Embryonic facial prominence (tissue), 1 donor: ENCODE results near the gene DNASE1L1.

ENCODE experiments used
- DNase-seq: peaks from one replicate; pipeline ENCODE4 v3.0.0-alpha.2; 2016; ENCODE audit errors: extremely low spot score

DNASE1L1 gene

DNA sequence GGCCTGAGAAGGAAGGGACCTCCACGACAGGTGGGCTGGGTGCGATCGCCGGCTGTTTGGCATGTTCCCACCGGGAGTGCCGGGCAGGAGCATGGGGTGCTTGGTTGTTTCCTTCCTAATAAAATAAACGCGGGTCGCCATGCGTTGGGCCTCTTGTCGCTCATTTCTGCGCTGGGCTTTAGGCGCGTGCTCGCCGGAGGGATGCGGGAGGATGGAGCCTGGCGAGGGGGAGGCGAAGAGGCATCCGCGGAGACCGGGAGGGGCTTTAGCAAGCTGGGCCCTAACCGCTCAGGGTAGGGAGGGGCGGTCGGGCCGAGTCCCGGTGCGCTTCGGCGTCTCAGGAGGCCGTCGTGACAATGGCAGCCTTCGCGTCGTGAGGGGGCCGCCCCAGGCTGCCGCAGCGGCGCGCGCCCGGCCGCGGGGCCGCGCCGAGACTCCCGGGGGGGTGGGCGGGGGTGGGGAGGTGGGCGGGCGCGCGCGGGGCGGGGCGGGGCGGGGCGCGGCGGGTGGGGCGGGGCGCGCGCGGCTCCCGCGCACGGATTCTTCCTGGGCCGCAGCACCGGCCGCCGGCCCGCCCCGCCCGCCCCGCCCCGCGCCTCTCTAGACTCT lies 27.4 kb upstream of the DNASE1L1 start:
- no peak for DNase-seq

DNA sequence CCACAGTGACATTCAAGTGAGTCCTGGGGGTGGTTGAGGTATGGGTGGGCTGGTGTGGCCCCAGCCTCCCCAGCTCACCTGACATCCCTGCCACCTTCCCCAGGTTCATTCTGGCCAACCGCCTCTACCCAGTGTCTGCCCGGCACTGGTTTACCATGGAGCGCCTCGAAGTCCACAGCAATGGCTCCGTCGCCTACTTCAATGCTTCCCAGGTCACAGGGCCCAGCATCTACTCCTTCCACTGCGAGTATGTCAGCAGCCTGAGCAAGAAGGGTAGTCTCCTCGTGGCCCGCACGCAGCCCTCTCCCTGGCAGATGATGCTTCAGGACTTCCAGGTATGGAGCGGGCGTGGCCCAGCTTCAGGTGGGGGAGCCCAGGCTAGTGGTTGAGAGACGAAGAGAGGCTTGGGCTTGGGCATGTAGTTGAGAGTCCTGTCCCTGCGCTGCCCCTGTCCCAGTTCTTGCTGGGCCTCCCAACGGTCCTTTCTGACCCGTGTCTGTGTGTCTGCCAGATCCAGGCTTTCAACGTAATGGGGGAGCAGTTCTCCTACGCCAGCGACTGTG lies 26.2 kb upstream of the DNASE1L1 start:
- DNase-seq, result no peak

DNA sequence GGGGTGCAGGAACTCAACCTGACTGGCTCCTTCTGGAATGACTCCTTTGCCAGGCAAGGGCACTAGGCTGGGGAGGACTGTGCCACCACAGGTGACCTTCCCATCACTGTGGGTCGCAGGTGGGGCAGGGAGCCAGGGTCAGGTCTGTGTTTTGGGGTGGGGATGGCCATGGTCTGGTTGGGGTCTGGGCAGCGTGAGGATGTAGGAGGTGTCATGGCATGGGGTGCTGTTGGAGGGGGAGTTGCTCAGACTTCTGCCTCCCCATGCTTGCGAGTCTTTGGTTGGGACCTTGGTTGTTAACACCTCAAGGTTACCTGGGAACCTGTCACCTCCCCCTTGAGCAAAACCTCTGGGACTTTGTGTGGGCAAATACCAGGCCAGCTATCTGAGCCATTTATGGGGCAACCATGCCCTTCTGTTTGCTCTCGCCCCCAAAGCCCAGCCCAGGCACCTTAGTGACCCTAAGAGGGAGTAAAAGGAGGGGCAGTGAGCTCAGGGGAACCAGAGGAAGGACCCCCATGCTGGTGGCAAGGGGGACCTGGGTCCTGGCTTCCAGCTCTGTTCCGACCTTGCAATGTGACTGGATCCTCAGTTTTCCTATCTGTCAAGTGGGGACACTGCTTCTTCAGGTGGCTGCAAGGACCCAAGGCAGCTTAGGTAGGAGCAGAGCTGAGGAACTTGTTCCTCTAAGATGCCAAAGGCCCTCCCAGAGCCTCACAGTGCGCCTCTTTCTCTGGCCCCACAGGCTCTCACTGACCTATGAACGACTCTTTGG lies 25.5 kb upstream of the DNASE1L1 start:
- no peak for DNase-seq

DNA sequence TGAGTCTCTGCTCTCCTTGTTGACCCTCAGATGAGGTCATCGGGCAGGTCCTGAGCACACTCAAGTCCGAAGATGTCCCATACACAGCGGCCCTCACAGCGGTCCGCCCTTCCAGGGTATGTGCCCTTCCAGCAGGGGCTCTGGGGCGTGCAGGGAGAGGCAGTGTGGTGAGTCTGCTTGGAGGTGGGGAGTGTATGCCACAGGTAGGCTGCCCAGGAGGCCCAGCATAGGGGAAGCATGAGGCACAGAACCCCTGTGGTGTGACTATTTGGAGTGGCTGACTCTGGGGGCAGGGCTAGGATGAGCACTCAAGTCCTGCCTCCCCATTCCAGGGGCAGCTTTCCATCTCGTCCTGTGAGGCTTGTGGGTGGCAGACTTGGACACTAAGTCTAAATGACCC lies 24.6 kb upstream of the DNASE1L1 start:
- no peak for DNase-seq

DNA sequence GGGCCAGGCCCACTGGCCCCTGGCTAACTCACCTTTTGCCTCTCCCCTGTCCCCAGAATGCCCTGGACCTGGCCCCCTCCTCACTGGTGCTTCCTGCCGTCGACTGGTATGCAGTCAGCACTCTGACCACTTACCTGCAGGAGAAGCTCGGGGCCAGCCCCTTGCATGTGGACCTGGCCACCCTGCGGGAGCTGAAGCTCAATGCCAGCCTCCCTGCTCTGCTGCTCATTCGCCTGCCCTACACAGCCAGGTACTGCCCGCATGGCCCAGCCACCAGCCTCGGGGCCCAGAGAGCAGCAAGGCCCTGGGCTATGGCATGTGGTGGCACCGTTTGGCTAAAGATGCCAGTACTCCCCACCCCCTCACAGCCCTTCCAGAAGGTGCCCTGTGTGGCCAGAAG lies 23.2 kb upstream of the DNASE1L1 start:
- no peak for DNase-seq

DNA sequence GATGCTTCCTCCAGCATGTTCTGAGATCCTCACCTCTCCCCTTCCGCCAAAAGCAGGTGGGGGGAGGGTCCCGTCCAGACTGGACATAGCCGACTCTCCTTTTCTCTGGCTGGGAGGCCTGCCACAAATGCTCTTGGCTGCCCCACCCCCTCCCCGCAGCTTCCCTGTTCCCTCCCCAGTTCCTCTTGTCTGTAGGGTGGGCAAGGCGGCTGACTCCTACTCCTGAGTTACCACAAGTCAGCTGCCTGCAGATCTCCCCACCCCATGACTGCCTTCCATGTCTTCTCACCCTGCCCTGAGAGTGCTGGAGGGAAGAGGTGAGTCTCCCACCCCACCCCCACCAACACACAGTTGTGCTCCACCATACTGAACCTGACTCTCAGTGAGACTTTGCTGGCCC lies 22.3 kb upstream of the DNASE1L1 start:
- DNase-seq, result no peak

DNA sequence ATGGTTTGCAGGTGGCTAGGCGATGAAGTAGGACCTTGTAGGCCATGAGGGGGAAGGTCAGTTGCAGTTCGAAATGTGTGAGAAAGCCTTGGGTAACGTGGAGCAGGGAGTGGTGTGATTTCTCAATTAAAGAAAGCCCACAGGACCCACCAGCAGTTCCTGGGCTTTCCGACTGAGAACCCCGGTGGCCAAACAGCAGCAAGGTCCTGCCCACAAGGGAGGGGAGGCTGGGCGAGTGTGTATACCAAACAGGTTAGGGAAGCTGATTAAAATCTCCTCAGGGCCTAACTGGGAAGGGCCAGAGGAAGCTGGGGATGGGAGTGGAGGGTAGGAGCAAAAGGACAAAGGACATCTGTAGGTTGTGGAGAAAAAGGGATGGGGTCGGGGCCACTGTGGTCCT lies 21.9 kb upstream of the DNASE1L1 start:
- no peak for DNase-seq

DNA sequence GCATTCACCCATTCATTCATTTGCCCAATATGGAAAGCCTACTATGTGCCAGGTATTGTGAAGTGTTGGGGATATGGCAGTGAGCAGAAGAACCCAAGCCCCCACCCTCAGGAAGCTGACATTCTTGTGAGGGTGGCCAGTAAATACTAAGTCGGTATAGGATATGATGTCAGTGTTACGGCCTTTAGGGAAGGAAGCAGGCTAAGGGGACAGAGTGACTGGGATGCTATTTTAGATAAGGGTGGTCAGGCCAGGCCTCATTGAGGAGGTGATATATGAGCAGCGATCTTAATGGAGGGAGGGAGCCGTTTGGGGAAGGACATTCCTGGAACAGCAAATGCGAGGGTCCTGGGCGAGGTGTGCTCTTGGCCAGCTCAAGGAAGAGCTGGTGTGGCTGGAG lies 21.4 kb upstream of the DNASE1L1 start:
- no peak for DNase-seq

DNA sequence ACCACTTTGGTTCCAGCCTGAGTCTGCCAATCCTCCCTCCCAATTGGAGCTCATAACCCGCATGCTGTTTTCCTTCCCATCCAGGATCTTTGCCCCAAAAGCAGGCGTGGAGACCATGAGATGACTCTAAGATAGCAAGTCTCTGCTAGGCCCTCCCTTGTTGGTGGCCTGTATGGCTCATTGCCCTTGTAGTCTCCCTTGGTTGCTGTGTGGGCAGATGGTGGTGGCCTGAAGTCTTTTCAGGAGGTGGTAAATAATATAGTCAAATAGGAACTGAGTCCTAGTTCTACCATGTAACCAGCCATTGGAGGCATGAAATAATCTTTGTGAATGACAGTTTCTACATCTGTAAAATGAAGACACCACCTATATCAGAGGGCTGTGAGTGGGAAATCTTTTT lies 20.7 kb upstream of the DNASE1L1 start:
- DNase-seq, result no peak

DNA sequence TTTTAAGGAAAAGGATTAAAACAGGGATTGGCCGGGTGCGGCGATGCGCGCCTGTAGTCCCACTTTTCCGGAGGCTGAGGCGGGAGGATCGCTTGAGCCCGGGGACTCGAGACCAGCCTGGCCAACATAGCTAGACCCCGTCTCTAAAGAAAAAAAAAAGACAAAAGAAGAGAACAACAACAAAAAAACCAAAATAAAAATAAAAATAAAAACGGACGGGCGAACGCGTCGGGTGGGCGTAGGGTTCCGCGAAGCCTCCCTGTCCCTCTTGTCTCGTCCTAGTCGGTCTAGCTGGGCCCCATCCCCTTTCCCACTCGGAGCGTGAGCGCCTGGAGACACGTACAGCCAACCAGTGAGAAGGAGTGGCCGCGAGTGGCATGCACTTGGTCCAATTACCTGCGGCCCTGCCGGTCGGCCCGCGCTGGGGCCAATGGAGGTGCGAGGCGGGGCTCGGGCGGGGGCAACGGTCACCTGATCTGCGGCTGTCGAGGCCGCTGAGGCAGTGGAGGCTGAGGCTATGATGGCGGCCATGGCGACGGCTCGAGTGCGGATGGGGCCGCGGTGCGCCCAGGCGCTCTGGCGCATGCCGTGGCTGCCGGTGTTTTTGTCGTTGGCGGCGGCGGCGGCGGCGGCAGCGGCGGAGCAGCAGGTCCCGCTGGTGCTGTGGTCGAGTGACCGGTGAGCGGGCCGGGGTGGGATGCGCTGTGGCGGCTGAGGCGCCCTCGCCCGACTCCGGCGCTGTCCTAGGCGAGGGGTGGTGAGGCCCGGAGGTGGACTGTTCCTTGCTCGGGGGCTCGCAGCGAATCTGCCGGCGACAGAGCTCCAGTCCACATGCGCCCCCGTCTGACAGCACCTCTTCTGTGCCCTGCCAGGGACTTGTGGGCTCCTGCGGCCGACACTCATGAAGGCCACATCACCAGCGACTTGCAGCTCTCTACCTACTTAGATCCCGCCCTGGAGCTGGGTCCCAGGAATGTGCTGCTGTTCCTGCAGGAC lies 19.4 kb upstream of the DNASE1L1 start, which contains the start of gene ATP6AP1:
Gene ATP6AP1 (plus strand): TSS at position 502 of the 996 bp plus-strand sequence. CDS start 16 bp downstream, at position 518.
- peak; percentile 80 for DNase-seq

DNA sequence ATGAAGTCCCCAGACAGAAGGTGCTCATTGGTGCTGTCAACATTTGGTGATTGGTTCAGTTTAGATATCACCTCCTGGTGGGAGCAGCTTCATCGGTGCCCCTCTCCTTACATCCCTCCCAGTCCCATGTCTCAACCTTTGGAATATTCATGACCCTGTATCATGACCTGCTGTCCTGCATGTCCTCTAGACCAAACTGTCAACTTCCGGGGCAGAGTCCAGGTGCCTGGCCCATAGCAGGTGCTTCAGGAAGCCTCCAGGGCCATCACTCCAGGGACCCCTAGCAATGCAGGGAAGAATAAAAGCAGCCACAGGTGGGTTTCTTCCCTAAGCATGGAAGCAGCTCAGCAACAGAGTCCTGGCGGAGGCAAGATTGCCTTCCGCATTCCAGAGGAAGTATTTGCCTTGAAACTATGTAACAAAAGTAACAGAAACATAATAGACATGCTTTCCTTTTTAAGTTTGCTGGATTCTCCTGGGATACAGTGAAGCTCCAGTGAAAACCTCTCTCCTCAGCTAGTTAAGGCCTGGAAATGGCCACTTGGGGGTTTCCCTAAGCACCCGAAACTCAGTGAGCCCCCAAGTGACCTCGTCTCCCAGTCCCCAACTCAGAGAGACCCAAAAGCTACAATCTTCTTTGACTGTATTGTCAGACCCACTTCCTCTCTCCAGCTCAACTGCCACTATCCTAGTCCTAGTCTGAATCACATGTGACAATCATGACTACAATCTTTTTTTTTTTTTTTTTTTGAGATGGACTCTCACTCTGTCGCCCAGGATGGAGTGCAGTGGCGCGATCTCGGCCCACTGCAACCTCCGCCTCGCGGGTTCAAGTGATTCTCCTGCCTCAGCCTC lies 18.1 kb upstream of the DNASE1L1 start:
- no peak for DNase-seq

DNA sequence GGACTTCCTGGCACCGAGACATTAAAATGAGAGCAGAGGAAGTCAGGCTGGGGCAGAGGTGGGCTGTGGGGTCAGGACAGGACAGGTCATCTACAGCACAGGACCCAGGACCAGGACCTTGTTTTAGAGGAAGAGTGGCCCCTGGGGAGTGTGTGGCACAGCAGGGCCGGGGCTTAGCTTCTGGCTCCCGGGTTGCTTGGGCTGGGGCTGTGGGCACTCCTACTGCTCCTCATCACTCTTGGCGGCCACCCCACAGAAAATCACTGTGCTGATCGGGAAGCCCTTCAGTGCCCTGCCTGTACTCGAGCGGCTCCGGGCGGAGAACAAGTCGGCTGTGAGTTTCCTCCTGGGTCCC lies 11.3 kb upstream of the DNASE1L1 start:
- DNase-seq, result no peak

DNA sequence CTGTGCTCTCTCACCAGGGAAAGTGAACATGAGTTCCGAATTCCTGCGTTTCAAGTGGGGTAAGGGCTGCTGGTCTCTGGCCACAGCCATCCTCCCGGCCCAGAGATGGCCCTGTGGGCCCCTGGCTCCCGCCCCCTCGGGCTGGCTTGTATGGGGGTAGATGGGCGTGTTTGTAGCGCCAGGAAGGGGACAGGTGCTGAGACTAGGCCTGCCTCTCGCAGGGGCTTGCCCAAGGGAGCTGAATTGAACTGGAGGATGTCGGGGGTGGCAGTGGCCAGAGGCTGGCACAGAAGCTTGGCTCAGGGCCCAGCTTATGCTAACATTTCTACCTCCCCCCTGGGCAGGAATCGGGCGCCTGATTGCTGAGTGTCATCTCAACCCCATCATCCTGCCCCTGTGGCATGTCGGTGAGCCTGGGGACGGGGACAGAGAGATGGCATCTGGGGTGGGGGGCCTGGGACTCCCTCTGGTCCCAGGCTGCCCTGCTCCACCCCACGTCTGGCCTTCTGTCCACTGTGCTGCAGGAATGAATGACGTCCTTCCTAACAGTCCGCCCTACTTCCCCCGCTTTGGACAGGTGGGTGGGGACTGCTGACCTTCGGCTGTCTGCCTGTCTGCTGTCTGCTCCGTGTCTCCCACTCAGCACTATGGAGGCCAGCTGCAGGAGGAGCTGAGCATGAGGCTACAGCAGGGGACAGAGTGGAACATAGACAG lies 10.8 kb upstream of the DNASE1L1 start:
- DNase-seq, result no peak

DNA sequence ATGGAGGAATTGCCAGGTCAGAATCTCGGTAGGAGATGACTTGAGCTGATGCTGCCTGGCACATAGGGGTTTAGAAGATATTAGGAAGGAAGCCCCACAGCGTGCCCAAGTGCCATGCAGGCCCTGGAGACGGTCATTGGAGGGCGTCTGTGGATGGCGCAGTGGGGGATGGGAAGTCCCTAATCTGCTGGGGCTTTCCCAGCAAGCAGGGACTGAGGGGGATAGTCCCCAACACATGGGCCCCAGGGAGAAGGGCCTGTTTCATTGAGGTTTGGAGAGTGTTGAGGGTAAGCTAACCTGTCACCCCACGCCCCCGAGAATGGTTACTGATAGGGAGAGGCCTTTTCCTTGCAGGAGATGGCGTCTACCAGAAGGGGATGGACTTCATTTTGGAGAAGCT lies 10.1 kb upstream of the DNASE1L1 start:
- no peak for DNase-seq

DNA sequence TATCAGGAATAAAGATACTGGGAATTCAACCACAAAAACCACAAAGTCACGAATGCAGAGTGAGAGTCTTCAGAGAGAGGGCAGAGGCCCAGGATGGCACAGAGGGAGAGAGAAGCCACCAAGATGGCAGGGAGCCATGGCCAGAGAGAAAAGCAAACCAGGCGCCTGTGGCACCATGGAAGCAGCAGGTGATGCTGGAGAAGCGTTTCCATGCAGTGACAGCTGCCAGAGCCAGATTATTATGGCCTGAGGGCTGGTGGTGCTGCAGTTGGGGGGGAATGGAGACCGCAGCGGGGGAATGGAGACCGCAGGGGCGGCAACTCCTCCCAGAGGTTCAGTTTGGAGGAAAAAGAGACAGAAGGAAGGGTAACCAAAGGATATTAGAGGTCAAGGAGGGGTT lies 8.1 kb upstream of the DNASE1L1 start:
- no peak for DNase-seq

DNA sequence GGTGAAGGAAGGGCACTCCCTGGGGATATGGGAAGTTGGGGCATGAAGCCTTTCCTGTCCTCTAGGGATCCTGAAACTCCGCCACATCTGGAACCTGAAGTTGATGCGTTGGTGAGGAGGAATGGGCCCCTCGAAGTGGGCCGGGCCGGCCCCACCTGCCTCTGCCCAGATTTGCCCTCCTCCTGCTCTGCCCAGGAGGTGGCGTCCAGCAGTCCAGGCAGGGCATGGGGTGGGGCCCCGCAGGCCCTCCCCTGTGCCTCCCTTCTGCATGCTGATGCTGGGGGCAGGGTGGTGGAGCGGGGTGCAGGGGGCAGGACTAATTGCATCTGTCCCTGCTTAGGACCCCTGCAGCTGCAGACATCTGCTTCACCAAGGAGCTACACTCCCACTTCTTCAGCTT lies 4.1 kb upstream of the DNASE1L1 start:
- DNase-seq, result no peak

DNA sequence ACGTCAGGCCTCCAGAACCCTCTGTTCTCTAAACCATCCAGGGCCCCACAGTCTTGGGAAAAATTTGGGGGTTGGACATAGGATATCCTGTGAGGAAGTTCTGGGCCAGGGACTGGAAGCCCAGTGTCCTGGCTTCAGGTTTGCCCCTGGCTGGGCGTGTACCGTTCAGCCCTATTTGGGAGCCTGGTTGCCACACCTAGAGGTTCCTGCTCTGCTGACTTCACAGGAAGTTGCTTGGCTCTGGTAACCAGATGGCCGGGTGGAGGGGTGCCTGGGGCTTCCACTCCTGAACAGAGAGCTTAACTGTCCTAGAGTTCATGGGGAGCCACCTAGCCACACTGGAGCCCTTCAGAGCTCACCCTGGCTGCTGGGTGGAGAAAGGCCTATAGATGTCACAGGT lies 3.4 kb upstream of the DNASE1L1 start:
- no peak for DNase-seq

DNA sequence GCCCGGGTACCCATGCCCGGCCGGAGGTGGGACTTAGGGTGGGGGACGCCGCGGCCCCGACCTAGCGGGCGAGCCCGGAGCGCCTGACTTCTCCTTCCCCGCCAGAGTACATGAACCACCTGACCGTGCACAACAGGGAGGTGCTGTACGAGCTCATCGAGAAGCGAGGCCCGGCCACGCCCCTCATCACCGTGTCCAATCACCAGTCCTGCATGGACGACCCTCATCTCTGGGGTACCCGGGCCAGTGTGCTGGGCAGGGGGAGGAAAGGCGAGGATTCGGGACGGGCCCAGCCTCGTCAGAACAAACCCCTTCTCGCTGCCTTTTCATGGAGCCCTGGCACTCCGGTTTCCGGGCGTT lies 2.9 kb upstream of the DNASE1L1 start:
- no peak for DNase-seq

DNA sequence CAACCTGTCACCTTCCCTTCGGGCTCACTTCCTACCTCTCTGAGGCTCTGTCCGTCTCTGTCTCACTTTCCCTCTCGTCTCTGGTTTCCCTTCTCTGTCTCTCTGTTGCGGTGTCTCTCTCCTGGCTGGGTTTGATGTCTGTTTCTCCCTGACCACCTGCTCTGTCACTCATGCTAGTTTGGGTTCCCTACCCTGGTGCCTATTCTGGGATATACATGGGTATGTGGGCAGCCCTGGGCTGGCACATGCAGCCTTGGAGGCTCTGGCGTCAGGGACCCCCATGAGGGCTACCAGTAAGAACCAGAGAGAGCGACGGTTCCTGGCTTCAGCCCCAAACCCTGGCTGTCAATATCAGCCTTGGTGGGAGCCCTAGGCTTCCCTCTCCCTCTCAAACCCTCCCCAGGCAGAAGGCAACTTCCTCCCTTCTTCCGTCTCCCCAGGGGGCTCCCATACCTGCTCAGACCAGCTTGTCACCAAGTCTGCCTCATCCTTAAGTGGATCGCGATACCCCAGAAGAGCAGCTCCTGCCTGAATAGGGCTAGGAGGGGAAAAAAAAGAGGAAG lies 314 bp downstream of the DNASE1L1 start:
- no peak for DNase-seq

DNA sequence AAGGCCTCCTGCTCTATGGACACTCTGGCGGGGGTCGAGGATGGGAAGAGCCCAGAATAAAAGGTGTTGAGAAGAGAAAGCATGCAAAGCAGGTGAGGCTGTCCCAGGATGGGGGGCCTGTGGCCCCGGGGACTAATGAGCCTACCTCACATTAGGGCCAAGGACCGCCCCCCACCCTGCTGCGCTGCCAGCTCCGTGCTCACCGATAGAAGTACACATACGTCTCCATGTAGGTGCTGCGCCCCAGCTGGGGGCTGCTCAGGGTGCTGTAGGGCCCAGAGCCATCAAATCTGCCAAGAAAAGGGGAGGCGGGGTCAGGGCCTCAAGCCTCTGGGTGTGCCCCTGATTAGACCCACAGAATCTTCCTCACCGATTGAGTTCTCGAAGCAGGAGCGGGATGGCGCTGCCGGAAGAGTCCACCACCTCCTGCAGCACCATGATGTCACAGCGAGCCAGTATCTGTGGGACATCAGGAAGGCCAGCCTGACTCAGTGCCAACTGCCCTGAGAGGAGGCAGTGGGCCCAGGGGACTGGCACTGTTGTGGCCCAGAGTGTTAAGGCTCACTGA lies 4.3 kb downstream of the DNASE1L1 start:
- no peak for DNase-seq
